H4 (cell line): Measurements from ENCODE around the gene CDYL. TPM values are rescaled to one million over a fixed set of nuclear protein-coding genes. Genes with fewer than 3 reads are reported as not detected.
A peak's percentile ranks its signal among the peaks of the same experiment; 100 is the strongest.

Experiments
- DNase-seq: peaks from one replicate; pipeline ENCODE4 v3.0.0-alpha.2; 2015; ENCODE audit warnings: low spot score
- total RNA-seq: library from RNA; depleted of rRNA; stranded (reverse); fragments of >200 nt; shearing (Covaris generic); gene quantifications from 2 replicates; pipeline ENCODE4 v1.2.3, GENCODE V29; 2014

The CDYL gene
- total RNA-seq, 1 experiment from 2014 or later, result 16.0 TPM

DNA sequence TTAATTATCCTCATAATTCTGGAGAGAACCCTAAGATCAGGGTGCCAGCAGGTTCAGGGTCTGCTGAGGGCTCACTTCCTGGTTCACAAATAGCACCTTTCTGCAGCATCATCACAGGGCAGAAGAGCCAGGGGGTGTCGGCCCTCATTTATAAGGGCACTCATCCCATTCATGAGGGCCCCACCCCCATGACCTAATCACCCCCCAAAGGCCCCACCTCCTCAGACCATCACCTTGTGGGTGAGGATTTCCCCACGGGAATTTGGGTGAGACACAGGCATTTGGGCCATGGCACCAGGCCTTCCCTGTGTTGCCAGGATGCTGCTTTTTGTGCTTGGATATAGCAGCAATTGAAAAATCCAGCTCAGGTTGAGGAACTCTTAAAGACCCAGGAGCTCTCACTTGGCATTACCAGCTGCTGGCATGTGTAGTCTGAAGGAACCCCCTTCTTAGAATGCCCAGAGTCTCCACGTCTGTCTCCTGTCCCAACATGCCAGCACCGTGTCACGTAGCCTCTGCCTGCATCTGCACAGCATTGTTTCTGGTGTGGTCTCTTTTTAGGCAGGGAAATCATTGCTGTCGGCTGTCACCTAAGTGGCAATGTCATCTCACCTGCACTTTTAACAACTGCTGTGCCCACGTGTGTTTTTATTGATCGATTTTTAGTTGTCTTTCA lies 156.2 kb downstream of the CDYL start:
- no peak for DNase-seq

DNA sequence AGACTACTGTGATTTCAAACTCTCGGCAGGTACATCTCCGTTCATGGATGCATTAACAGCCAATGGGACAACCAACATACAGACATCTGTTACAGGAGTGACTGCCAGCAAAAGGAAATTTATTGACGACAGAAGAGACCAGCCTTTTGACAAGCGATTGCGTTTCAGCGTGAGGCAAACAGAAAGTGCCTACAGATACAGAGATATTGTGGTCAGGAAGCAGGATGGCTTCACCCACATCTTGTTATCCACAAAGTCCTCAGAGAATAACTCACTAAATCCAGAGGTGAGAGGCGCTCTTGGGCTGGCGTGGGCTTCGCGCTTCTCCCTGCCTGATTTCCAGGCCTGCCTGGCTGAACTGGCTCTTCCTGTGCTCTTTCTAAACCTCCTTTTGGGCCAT lies 159.3 kb downstream of the CDYL start:
- no peak for DNase-seq

DNA sequence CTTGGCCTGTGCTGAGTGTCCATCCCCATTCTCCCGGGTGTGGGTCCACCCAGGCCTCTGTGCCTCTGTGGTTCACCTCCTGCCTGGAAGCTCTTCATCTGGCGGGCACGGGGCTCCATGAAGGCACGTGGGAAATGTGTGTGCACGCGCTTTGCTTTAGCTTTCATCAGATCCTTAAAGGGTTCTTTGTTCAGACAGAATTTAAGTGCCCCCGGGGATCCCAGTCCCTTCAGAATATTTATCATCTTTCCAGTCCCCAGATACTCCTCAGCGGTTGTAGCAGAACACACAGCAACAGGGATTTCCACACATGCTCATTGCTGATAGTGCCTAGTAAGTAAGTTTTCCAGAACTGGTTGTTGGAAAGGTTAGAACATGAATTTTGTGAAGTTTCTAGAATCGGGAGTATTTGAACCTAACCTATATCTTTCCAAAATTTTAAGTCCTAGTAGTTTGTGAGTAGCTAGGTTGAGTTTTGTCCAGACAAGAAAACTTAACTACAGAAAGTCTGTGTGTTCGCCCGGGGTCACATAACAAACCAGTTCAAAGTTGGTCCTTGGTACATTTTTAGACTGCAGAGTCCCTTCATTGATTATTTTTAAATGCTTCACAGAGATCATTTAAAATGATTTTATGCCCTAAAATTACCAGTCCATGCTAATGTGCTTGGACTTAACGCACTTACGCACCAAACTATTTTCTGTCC lies 159.9 kb downstream of the CDYL start:
- DNase-seq, result no peak

GRCh38 chr6:4936681-4937041 lies 160.5 kb downstream of the CDYL start:
- peak; percentile 56 for DNase-seq

DNA sequence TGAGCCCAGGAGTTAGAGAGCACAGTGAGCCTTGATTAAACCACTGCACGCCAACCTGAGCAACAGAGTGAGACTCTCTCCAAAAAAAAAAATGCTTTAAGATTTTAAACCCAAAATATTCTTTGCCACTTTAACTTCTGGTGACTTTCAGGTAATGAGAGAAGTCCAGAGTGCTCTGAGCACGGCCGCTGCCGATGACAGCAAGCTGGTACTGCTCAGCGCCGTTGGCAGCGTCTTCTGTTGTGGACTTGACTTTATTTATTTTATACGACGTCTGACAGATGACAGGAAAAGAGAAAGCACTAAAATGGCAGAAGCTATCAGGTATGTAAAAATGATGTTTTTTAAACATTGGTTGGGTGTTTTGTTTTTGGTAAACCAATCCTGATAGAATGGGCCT lies 161.2 kb downstream of the CDYL start:
- DNase-seq, result no peak

- DNase-seq, result no peak
These were observed 163.0 kb downstream of the CDYL start for GRCh38 chr6:4939241-4939640.

GRCh38 chr6:4940416-4940815 lies 164.2 kb downstream of the CDYL start:
- no peak for DNase-seq

DNA sequence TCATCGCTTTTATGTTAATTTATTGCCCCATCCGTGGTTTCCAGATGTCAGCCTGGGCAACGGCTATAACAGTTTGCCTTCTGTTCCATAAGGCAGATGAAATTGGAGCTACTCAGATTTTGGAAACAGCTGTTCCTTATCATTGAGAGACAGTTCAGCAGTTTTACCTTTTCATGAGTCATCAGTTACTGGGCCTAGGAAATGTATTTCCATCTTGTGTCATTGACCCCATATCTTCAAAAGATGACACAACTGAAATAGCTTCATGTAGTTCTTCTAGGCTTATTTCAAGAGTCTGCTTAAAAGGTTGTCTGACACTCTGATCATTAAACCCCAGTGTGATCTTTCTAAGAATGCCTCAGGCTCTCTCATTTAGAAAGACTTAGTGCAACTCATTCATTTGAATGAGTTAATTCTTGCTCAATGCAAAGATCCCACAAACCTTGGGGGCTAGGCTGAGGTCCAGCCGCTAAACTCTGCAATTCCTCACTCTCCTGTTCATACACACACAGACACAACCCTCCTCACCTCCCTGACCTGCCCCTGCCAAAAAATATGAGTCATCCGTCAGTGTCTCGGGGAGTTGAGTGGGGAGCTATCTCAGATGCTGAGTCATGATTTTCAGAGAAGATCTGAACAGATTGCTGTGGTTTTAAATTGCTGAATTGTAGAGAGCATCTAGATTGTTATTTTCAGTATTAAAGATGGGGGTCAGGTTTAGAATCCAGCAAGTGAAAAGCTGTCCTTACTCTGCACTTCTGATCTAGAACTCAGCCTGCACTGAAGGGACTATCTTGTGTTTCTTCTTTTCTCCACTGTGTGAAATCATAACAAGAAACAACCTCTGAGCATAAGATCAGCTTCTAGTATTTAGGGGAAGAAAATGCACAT lies 165.8 kb downstream of the CDYL start:
- DNase-seq, result peak; percentile 90

DNA sequence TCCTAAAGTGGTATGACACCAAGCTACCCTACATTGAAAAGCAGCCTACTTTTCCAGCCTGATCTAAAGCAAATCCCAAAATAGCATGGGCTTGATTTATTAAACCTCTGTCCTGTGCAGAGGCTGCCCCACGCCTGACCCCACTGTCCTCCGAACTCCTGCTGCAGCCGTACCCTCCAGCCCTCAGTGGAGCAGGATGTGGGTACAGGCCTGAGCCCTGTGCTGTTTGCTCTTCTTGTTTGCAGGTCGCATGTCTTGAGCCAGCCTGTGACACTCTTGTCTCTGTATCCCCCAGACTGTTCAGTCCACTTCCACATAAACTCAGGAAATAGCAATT lies 166.4 kb downstream of the CDYL start:
- no peak for DNase-seq

GRCh38 chr6:4943716-4944115 lies 167.5 kb downstream of the CDYL start:
- no peak for DNase-seq

- no peak for DNase-seq
These were observed 168.1 kb downstream of the CDYL start for GRCh38 chr6:4944325-4944724.

- DNase-seq, result no peak
These were observed 170.3 kb downstream of the CDYL start for GRCh38 chr6:4946521-4946920.

GRCh38 chr6:4947716-4948115 lies 171.5 kb downstream of the CDYL start:
- DNase-seq, result no peak

- no peak for DNase-seq
These were observed 172.7 kb downstream of the CDYL start for GRCh38 chr6:4948781-4949450.

DNA sequence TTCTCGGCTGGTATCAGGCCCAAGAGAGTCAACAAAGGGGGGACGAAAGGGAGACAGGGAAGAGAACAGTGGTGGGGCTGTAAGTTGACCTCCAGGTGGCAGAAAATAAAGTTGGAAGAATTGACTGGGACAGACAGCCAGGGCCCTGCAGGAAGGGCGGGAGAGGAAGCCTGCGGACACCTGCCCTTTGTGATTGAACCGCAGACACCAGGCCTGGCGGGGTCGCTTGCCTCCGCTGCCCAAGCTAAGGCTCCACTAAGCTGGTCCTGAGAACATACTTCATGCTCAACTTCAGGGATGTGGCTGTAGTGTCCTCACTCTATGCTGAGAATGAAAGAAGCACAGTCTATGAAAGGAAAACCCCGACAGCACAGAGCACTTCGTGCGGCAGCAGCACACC lies 173.9 kb downstream of the CDYL start:
- no peak for DNase-seq

DNA sequence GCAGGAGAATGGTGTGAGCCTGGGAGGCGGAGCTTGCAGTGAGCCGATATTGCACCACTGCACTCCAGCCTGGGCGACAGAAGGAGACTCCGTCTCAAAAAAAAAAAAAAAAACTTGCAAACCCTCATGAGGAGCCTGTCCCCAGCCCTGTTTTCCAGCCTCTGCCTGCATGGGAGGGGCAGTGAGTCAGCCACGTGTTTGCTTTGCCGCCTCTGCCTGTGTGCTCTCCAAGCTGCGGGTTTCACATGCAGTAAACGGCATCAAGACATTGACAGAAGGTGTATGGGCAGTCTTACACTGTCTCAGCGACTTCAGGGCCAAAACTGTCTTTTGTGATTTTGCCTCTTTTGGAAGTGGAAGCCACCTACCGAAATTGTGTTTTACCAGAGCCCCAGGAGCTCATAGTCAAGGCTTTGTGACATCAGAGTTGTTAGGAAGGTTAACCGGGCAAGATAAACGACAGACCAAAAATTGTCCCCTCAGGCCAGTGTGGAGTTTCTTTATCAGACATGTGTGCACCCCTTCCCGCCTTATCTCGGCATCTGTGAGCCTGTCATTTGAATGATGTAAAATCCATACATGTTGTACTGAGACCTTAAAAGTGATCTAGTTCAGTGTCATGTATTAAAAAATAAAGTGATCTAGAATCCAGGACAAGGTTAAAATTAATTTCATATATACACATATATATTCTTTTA lies 174.8 kb downstream of the CDYL start:
- no peak for DNase-seq

GRCh38 chr6:4953440-4953839 lies 177.2 kb downstream of the CDYL start:
- no peak for DNase-seq

- DNase-seq, result no peak
These were observed 180.4 kb downstream of the CDYL start for GRCh38 chr6:4956625-4957024.

DNA sequence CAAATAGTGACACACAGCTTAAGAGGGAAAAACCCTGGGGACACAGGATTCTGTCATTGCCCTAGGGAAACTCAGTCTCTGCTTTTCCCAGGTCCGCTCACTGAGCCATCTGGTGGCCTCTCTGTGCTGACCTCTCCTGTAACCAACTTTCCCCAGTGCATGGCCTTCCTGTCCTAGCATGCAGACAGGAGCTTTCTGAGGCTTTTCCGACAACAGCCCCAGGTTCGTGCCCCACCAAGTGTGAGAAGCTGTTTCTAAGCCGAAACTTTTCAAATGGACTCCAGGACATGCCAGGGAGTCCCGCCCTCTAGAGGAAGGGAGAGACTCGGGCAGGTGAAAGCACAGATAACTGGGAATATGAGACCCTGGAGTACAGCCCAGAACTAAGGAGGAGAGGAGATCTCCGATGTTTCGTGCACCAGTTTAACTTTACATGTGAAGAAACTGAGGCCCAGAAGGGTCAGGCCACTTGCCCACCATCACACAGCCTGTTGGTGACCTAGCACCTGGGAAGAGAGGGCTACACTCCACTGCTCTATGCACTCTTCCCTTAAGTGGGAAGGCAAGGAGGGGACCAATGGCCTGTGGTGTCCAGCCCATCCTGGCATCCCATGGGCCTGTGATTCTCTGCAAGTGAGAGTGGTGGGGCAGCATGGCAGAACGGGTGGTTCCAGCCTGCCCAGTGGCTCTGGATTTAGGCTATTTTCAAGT lies 181.5 kb downstream of the CDYL start:
- DNase-seq, result no peak

DNA sequence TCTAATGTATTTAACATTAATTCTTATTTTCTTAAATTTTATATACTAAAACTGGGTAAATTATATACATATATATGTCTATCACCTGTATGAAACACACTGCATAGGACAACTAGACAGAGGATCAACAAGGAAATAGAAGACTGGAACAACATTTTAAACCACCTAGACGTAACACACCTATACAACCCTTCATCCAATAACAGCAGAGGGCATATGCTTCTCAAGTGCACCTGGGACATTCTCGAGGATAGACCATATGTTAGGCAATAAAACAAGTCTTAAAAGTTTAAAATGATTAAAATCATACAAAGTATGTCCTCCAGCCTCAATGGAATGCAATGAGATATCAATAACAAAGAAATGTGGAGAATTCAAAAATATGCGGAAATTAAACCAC lies 182.4 kb downstream of the CDYL start:
- DNase-seq, result no peak
